MM.1S (cell line): ENCODE data around the gene GPS1.

Source experiments
- DNase-seq: peaks from one replicate; pipeline ENCODE4 v3.0.0-alpha.2; 2015
- H2AFZ ChIP-seq: fragments of 300-600 bp; sonication (generic); 2 replicates; pipeline ENCODE4 v1.6.0; 2016; ENCODE audit warnings: antibody characterized with exemption, low read length
- H3F3A ChIP-seq: fragments of 300-600 bp; sonication (generic); 2 replicates; pipeline ENCODE4 v1.6.1; 2016; ENCODE audit warnings: mild to moderate bottlenecking, antibody characterized with exemption, low read length, moderate library complexity, mixed read lengths; ENCODE audit not compliant: insufficient read depth
- H3K27ac ChIP-seq: fragments of 300-600 bp; sonication (generic); 2 replicates; pipeline ENCODE4 v1.5.1; 2016; ENCODE audit warnings: mild to moderate bottlenecking, low read length
- H3K27me3 ChIP-seq: fragments of 300-600 bp; sonication (generic); replicated peaks from 2 replicates; pipeline ENCODE4 v1.6.0; 2016; ENCODE audit warnings: low read length; ENCODE audit not compliant: insufficient read depth
- H3K36me3 ChIP-seq: fragments of 300-600 bp; sonication (generic); replicated peaks from 2 replicates; pipeline ENCODE4 v1.6.1; 2016; ENCODE audit warnings: mild to moderate bottlenecking, low read length, mixed read lengths; ENCODE audit not compliant: insufficient read depth
- H3K4me1 ChIP-seq: fragments of 300-600 bp; sonication (generic); 2 replicates; pipeline ENCODE4 v1.6.1; 2016; ENCODE audit warnings: low read length, mixed read lengths
- H3K4me2 ChIP-seq: fragments of 300-600 bp; sonication (generic); 2 replicates; pipeline ENCODE4 v1.6.0; 2016; ENCODE audit warnings: low read depth, low read length
- H3K4me3 ChIP-seq: fragments of 300-600 bp; sonication (generic); 2 replicates; pipeline ENCODE4 v1.5.1; 2016; ENCODE audit warnings: low read length, mixed read lengths
- H3K79me2 ChIP-seq: fragments of 300-600 bp; sonication (generic); 2 replicates; pipeline ENCODE4 v1.6.1; 2016; ENCODE audit warnings: mixed run types, low read length, mixed read lengths
- H3K9ac ChIP-seq: fragments of 300-600 bp; sonication (generic); 2 replicates; pipeline ENCODE4 v1.6.1; 2016; ENCODE audit warnings: low read length, mixed read lengths
- H3K9me2 ChIP-seq: fragments of 300-600 bp; sonication (generic); replicated peaks from 2 replicates; pipeline ENCODE4 v1.6.1; 2016; ENCODE audit warnings: mild to moderate bottlenecking, low read length, mixed read lengths; ENCODE audit not compliant: insufficient read depth
- H3K9me3 ChIP-seq: fragments of 300-600 bp; sonication (generic); replicated peaks from 2 replicates; pipeline ENCODE4 v1.6.1; 2016; ENCODE audit warnings: mild to moderate bottlenecking, low read length, mixed read lengths; ENCODE audit not compliant: insufficient read depth
- H4K20me1 ChIP-seq: fragments of 300-600 bp; sonication (generic); 2 replicates; pipeline ENCODE4 v1.6.1; 2016; ENCODE audit warnings: mild to moderate bottlenecking, low read length, moderate library complexity, mixed read lengths; ENCODE audit not compliant: insufficient read depth
- CTCF ChIP-seq: fragments of 300-600 bp; sonication (generic); IDR thresholded peaks from 2 replicates; pipeline ENCODE4 v1.5.1; 2016; ENCODE audit warnings: antibody characterized with exemption, low read length, mixed read lengths
- EZH2 ChIP-seq: fragments of 300-600 bp; sonication (generic); optimal IDR thresholded peaks from 2 replicates; pipeline ENCODE3; 2017; ENCODE audit warnings: low read depth, mild to moderate bottlenecking, antibody characterized with exemption, low read length, mixed read lengths
- EZH2phosphoT487 ChIP-seq: fragments of 300-600 bp; sonication (generic); IDR thresholded peaks from 2 replicates; pipeline ENCODE4 v1.6.1; 2018; ENCODE audit warnings: antibody characterized with exemption, low read length

GPS1 gene

GRCh38 chr17:82012640-82013295 lies 38.9 kb upstream of the GPS1 start:
- no peak for DNase-seq
- Histone ChIP-seq H4K20me1 (no peaks in the 10 kb centered on the region), H3K27ac (no peak overlapping the region)

GRCh38 chr17:82013341-82013740 lies 38.4 kb upstream of the GPS1 start:
- Histone ChIP-seq H3K4me2 (no peak overlapping the region), H3K4me3 (no peak overlapping the region), H3K9me2 (no peaks in the 10 kb centered on the region), H3K9me3 (no peaks in the 10 kb centered on the region), H3K79me2 (no peaks in the 10 kb centered on the region), H3K4me1 (no peaks in the 10 kb centered on the region), H3K9ac (no peak overlapping the region), H4K20me1 (no peaks in the 10 kb centered on the region), H3F3A (no peaks in the 10 kb centered on the region), H3K27ac (no peak overlapping the region), H3K27me3 (no peaks in the 10 kb centered on the region), H2AFZ (no peak overlapping the region), H3K36me3 (no peaks in the 10 kb centered on the region)
- TF ChIP-seq EZH2: no peak
- no peak for DNase-seq

More at GRCh38 chr17:82012640-82013295, 38.9 kb upstream of the GPS1 start:
- no peak overlapping the region for H3K4me3 ChIP-seq
- H3K4me1 ChIP-seq: no peaks in the 10 kb centered on the region
- H3K27me3 ChIP-seq: no peaks in the 10 kb centered on the region
- H3K9me2 ChIP-seq: no peaks in the 10 kb centered on the region
- H3K9me3 ChIP-seq: no peaks in the 10 kb centered on the region
- no peak overlapping the region for H2AFZ ChIP-seq
- H3F3A ChIP-seq: no peaks in the 10 kb centered on the region
- H3K9ac ChIP-seq: no peak overlapping the region
- no peaks in the 10 kb centered on the region for H3K36me3 ChIP-seq
- no peak overlapping the region for H3K4me2 ChIP-seq
- no peaks in the 10 kb centered on the region for H3K79me2 ChIP-seq
- no peak for TF ChIP-seq EZH2

- Histone ChIP-seq H3K9me3 (no peaks in the 10 kb centered on the region), H3K4me3 (no peak overlapping the region), H3K79me2 (no peaks in the 10 kb centered on the region), H2AFZ (no peak overlapping the region), H3K27me3 (no peaks in the 10 kb centered on the region), H3K9me2 (no peaks in the 10 kb centered on the region), H3K36me3 (no peaks in the 10 kb centered on the region), H3K9ac (no peak overlapping the region), H3F3A (no peaks in the 10 kb centered on the region), H3K4me2 (no peak overlapping the region), H4K20me1 (no peaks in the 10 kb centered on the region), H3K4me1 (no peaks in the 10 kb centered on the region), H3K27ac (no peak overlapping the region)
- no peak for TF ChIP-seq CTCF
- no peak for TF ChIP-seq EZH2
- TF ChIP-seq EZH2phosphoT487: no peak
- no peak for DNase-seq
Measured at GRCh38 chr17:82013772-82014321, 37.9 kb upstream of the GPS1 start.

- no peaks in the 10 kb centered on the region for H3K36me3 ChIP-seq
- no peak for TF ChIP-seq CTCF
- TF ChIP-seq EZH2phosphoT487: no peak
- no peak for TF ChIP-seq EZH2
- H3K4me2 ChIP-seq: no peak overlapping the region
- H2AFZ ChIP-seq: no peak overlapping the region
- no peaks in the 10 kb centered on the region for H3K4me1 ChIP-seq
- no peaks in the 10 kb centered on the region for H3K9me3 ChIP-seq
- no peaks in the 10 kb centered on the region for H3K27me3 ChIP-seq
- H3K4me3 ChIP-seq: no peak overlapping the region
- no peaks in the 10 kb centered on the region for H3F3A ChIP-seq
- H3K9me2 ChIP-seq: no peaks in the 10 kb centered on the region
- H4K20me1 ChIP-seq: no peaks in the 10 kb centered on the region
- no peak for DNase-seq
- H3K9ac ChIP-seq: no peak overlapping the region
- H3K27ac ChIP-seq: no peak overlapping the region
- H3K79me2 ChIP-seq: no peaks in the 10 kb centered on the region
Measured at GRCh38 chr17:82014432-82014831, 37.3 kb upstream of the GPS1 start.
